AG09319 (cell line): ENCODE measurements around the gene FUNDC2.
"Not testable (repeated sequence)": the region's sequence is repeated elsewhere in the genome, so short reads cannot be mapped to it uniquely, and the experiment has no call there.

Source experiments
- DNase-seq: peaks from one replicate; pipeline ENCODE4 v3.0.0-alpha.2; 2010; ENCODE audit warnings: low read depth; ENCODE audit errors: extremely low read depth
- CTCF ChIP-seq: IDR thresholded peaks from 2 replicates; pipeline ENCODE4 v1.5.1; 2011; ENCODE audit warnings: low read depth, mild to moderate bottlenecking, inconsistent platforms, low read length, moderate library complexity

FUNDC2 gene

GRCh38 chrX:155005190-155005589 lies 21.5 kb upstream of the FUNDC2 start:
- no peak for TF ChIP-seq CTCF

GRCh38 chrX:155006379-155006778 lies 20.3 kb upstream of the FUNDC2 start:
- not testable (repeated sequence) for DNase-seq

More at GRCh38 chrX:155005190-155005589, 21.5 kb upstream of the FUNDC2 start:
- no peak for DNase-seq

- DNase-seq = not testable (repeated sequence)
Measured at GRCh38 chrX:155006913-155007671, 19.6 kb upstream of the FUNDC2 start.

GRCh38 chrX:155008578-155008977 lies 18.1 kb upstream of the FUNDC2 start:
- not testable (repeated sequence) for DNase-seq

GRCh38 chrX:155009994-155010472 lies 16.6 kb upstream of the FUNDC2 start:
- TF ChIP-seq CTCF = no peak
- DNase-seq = no peak

GRCh38 chrX:155020591-155020990 lies 6.1 kb upstream of the FUNDC2 start:
- DNase-seq = no peak
- TF ChIP-seq CTCF = no peak

- DNase-seq = no peak
- TF ChIP-seq CTCF = no peak
Measured at GRCh38 chrX:155022585-155022984, 4.1 kb upstream of the FUNDC2 start, which contains the start of gene F8. TSS of gene F8 (minus strand) at chrX:155022723. CDS start at chrX:155022552, 171 bp downstream.

- DNase-seq = no peak
- TF ChIP-seq CTCF = no peak
Measured at GRCh38 chrX:155023907-155024833, 2.5 kb upstream of the FUNDC2 start.
